Adipocyte (in vitro differentiated cells): ENCODE measurements around the gene NDUFA8.

Source experiments
- DNase-seq: peaks from one replicate; pipeline ENCODE4 v3.0.0-alpha.2; 2015; ENCODE audit warnings: low read depth
- H3K27me3 ChIP-seq: replicated peaks from 2 replicates; pipeline ENCODE4 v1.7.0; 2013; ENCODE audit warnings: mild to moderate bottlenecking, low read length, moderate library complexity; ENCODE audit not compliant: control insufficient read depth, insufficient read depth
- H3K36me3 ChIP-seq: 2 replicates; pipeline ENCODE4 v1.7.0; 2013; ENCODE audit warnings: low read length, mild to moderate bottlenecking, moderate library complexity; ENCODE audit not compliant: control insufficient read depth, insufficient read depth, severe bottlenecking
- H3K4me1 ChIP-seq: 2 replicates; pipeline ENCODE4 v1.7.0; 2013; ENCODE audit warnings: mild to moderate bottlenecking, low read length, moderate library complexity; ENCODE audit not compliant: control insufficient read depth, insufficient read depth
- H3K4me3 ChIP-seq: 2 replicates; pipeline ENCODE4 v1.7.0; 2013; ENCODE audit warnings: mild to moderate bottlenecking, low read length, moderate library complexity
- H3K9ac ChIP-seq: 2 replicates; pipeline ENCODE4 v1.7.0; 2013; ENCODE audit warnings: mild to moderate bottlenecking, low read length, moderate library complexity
- H3K9me3 ChIP-seq: 2 replicates; pipeline ENCODE4 v1.7.0; 2013; ENCODE audit warnings: mild to moderate bottlenecking, low read length, moderate library complexity; ENCODE audit not compliant: control insufficient read depth

Gene NDUFA8

DNA sequence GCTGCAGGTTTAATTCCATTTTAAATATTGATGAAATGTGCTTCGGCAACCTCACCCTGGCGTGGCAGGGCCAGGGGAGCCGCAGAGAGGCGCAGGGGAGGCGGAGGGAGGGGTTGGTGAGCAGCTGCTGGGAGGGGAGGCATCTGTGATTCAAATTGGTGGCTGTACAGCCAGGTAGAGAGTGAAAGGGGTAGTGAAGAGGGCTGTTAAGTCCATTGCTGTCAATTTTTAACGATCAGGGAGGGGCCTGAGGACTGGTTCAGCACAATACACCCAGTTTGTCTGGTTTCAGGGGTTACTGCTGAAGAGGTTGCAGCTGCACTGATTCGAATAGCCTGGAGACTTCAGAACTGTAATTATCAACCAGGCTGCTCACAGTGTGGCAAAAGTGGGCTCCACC lies 37.8 kb upstream of the NDUFA8 start:
- H3K27me3 ChIP-seq, result peaks cover 17% of the 10 kb centered on the region
- H3K9me3 ChIP-seq, result no peaks in the 10 kb centered on the region
- DNase-seq, result no peak
- H3K4me1 ChIP-seq, result peaks cover 14% of the 10 kb centered on the region
- no peak overlapping the region for H3K9ac ChIP-seq
- no peaks in the 10 kb centered on the region for H3K36me3 ChIP-seq
- H3K4me3 ChIP-seq, result no peak overlapping the region

DNA sequence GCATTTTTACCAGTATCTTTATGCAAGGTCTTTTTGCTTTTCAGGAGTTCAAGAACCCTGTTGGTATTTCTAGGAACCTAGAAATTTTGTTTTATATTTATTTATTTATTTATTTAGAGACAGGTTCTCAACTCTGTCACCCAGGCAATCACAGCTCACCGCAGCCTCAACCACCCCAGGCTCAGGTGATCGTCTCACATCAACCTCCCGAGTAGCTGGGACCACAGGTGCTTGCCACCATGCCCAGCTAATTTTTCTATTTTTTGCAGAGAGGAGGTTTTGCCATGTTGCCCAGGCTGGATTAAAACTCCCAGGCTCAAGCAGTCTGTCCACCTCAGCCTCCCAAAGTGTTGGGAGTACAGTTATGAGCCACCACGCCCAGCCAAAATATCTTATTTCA lies 36.3 kb upstream of the NDUFA8 start:
- Histone ChIP-seq H3K9me3 (no peaks in the 10 kb centered on the region), H3K36me3 (no peaks in the 10 kb centered on the region), H3K4me1 (peaks cover under 1% of the 10 kb centered on the region), H3K4me3 (no peak overlapping the region), H3K9ac (no peak overlapping the region), H3K27me3 (peaks cover 17% of the 10 kb centered on the region)
- DNase-seq, result no peak

DNA sequence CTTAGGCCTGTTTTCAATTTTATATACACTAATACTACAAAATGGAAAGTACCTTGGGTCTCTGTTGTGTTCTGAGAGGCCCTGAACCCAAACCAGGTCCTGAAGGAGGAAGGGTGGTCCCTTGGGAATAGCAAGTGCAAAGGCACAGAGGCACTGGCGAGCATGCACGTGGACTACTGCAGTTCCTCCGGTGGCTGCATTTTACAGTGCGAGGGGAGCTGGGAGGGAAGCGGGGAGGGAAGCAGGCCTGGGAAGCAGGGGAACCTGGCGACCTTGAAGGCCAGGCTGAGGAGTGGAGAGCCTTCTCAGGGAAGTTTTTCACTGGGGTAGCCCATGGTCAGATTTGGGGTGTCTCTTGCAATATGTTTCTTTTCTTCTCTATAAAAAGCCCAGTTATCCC lies 34.1 kb upstream of the NDUFA8 start:
- H3K27me3 ChIP-seq, result peaks cover 17% of the 10 kb centered on the region
- no peaks in the 10 kb centered on the region for H3K36me3 ChIP-seq

DNA sequence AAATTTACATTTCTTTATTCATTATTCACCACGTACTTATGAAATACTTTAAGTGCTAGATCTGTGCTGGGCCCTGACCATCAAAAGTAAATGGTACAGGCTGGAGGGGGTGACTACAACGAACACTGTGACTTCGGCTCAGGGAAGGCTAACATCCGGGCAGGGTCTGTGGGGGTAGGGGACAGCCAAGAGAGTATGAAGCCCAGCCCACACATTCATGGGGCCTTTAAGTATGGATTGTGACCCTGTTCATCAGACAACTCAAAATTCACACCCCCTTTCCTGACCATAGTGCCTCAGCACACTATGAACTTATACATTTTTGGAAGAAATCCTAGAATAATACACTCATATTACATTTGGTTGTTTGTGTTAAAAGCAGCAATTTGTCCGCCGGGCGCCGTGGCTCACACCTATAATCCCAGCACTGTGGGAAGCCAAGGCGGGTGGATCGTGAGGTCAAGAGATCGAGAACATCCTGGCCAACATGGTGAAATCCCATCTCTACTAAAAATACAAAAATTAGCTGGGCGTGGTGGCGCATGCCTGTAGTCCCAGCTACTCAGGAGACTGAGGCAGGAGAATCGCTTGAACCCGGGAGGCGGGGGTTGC lies 33.4 kb upstream of the NDUFA8 start:
- no peaks in the 10 kb centered on the region for H3K9me3 ChIP-seq
- H3K27me3 ChIP-seq, result peaks cover 12% of the 10 kb centered on the region
- no peak overlapping the region for H3K4me3 ChIP-seq
- DNase-seq, result no peak
- H3K4me1 ChIP-seq, result no peaks in the 10 kb centered on the region
- H3K9ac ChIP-seq, result no peak overlapping the region
- H3K36me3 ChIP-seq, result no peaks in the 10 kb centered on the region

More for the DNA sequence above, 34.1 kb upstream of the NDUFA8 start:
- Histone ChIP-seq H3K4me3 (no peak overlapping the region), H3K9ac (no peak overlapping the region), H3K4me1 (no peaks in the 10 kb centered on the region), H3K9me3 (no peaks in the 10 kb centered on the region)
- DNase-seq, result no peak

DNA sequence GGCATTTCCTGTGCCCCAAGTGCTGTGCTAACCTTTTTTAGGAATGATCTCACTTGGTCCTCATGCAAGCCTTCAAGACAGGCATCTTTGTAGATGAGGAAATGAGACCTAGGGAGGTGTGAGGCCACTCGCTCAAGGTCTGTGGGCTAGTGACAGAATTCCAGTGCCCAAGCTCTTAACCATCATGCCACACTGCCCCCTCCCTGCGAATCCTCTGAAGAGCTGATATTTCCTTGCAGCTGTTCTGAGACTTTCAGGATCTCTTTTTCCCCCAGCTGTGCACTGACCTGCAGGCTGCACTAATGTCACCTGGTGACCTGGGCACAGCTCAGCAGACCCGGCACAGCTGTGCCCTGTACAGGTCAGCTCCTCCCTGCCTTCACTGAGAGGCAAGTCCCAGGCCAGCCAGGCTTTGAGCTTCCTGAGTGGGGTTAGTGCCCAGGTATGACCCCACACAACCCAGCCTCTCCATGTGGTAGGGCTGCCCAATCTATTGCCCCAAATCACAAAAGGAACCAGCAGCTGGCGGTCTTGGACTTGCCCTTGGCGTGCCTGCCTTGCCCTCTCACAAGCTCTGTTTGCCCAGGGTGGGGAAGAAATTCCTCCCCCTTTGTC lies 32.8 kb upstream of the NDUFA8 start:
- no peaks in the 10 kb centered on the region for H3K36me3 ChIP-seq
- no peaks in the 10 kb centered on the region for H3K4me1 ChIP-seq
- DNase-seq, result no peak
- no peaks in the 10 kb centered on the region for H3K9me3 ChIP-seq
- H3K27me3 ChIP-seq, result peaks cover 6% of the 10 kb centered on the region
- H3K4me3 ChIP-seq, result no peak overlapping the region
- H3K9ac ChIP-seq, result no peak overlapping the region

DNA sequence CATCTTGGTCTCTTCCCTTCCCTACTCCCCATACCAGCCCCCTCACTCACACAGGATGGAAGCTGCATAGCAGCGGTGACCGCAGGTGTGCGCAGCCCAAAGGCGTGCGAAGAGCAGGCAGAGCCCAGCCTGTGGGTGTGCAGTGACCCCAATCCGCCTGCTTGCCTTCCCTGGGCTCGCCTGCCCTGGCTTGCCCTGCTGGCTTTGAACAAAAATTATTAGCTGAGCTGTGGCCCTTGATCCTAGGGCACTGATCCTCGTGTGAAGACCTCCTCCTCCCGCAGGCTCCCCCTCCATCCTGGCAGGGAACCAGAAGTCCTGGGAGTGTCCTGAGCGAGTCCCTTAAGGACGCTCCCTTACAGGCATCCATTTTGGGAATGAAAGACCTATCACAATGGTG lies 32.0 kb upstream of the NDUFA8 start:
- H3K9me3 ChIP-seq, result no peaks in the 10 kb centered on the region
- no peak overlapping the region for H3K4me3 ChIP-seq
- H3K27me3 ChIP-seq, result no peaks in the 10 kb centered on the region
- no peaks in the 10 kb centered on the region for H3K36me3 ChIP-seq
- DNase-seq, result no peak
- no peak overlapping the region for H3K9ac ChIP-seq
- no peaks in the 10 kb centered on the region for H3K4me1 ChIP-seq

DNA sequence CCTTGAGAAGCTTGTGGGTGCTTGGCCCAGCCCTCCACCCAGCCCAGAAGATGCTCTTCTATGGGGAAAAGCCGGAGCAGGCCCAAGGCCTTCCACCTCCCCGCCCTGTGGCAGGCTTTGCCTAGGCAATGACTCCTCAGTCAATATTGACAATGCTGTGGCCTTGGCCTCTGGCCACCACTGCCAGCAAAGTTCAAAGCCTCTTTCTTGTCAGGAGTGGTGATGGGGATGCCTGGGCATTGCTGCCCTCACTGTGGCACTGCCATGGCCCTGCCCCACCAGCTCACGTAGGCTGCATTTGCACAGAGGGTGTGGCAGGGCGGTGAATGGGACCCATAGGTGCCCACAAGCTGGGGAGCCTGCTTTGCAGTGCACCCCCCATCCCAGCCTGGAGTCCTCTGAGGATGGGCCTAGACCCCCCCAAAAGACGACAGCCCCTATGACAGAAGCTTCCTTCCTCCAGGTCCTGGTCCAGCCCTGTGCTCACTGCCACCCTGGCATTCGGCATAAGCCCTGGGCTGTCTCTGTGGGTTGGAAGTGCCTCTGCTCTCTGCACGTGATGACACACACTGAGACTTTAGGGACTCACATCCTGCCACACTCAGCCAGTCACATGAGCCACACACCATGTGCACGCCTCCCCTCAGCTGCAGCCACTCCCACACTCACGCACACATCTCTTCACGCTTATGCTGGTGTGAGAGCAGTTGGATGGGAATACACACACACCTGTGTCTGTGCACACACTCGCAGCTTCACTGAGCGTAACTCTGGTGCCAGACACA lies 31.2 kb upstream of the NDUFA8 start:
- no peak for DNase-seq
- peaks cover under 1% of the 10 kb centered on the region for H3K27me3 ChIP-seq

DNA sequence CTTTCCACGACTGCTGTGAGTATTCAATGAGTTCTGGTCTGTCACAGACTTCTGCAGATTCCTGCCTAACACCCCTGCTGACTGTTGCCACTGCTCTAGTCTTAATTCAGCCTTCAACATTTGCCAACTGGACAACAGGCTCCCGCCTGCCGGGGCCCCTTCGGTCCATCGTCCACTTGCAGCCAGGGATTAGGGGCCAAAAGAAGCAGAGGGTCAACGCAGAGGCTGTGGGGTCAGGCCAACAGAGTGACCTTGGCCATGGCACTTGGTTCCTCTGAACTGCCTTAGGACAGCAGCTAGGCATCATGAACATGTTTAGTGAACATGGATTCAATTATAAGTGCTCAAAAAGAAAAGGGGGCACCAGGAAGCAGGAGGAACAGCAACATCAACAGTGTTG lies 28.8 kb upstream of the NDUFA8 start:
- Histone ChIP-seq H3K9ac (no peak overlapping the region), H3K4me3 (no peak overlapping the region), H3K36me3 (no peaks in the 10 kb centered on the region), H3K4me1 (no peaks in the 10 kb centered on the region), H3K27me3 (peaks cover 18% of the 10 kb centered on the region), H3K9me3 (no peaks in the 10 kb centered on the region)
- DNase-seq, result no peak

More for the DNA sequence above, 31.2 kb upstream of the NDUFA8 start:
- H3K9me3 ChIP-seq, result no peaks in the 10 kb centered on the region
- H3K4me3 ChIP-seq, result no peak overlapping the region
- no peaks in the 10 kb centered on the region for H3K36me3 ChIP-seq
- no peaks in the 10 kb centered on the region for H3K4me1 ChIP-seq
- H3K9ac ChIP-seq, result no peak overlapping the region

DNA sequence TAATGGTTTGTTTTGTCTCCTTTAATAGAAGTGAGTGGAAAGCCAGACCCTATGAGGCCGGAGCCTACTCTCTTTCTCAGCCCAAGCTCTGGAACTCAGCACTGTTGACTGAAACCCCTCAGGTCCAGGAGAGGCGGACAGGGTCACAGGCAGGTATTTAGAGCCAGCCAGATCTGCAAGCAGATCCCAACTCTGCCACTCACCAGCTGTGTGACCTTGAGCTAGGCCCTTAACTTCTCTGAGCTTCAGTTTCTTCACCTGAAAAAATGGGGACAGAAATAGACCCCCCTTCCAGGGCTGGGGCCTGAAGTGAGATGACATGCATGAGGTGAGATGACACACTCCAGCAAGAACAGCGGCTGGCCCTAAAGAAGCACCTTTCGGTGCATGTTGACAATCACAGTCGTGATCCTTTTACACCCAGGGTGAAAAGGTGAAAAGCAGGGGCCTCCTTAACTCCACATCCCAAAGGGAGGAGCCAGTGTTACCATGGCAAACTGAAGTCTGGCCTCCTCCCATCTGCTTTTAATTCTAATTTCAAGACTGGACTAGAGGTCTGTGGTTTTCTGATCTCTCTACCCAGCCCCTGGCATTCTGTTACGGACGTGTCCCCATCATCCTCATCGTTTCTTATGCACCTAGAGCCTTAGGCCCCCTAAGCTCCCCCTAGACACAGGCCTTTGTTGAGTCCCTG lies 27.3 kb upstream of the NDUFA8 start:
- peaks cover 30% of the 10 kb centered on the region for H3K27me3 ChIP-seq
- H3K4me3 ChIP-seq, result no peak overlapping the region
- no peaks in the 10 kb centered on the region for H3K36me3 ChIP-seq
- H3K9ac ChIP-seq, result no peak overlapping the region
- no peaks in the 10 kb centered on the region for H3K4me1 ChIP-seq
- no peak for DNase-seq
- H3K9me3 ChIP-seq, result no peaks in the 10 kb centered on the region

DNA sequence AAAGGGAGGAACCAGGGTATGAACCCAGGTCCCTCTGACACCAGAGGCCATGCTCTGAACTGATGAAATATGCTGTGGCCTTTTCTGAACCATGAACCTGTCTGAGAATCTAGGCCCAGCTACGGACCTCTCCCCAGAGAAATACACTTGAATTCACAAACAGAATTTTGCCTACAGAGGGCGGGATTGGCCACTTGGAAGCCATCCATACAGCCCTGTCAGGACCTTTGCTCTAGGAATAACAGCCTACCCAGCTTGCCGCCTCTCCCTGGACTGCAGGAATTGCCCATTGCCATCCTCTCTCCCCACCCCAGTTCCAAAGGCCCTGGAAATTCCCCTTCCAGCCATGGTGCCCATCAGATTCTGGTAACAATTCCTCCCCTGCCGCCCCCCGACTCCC lies 26.7 kb upstream of the NDUFA8 start:
- Histone ChIP-seq H3K4me3 (no peak overlapping the region), H3K9me3 (no peaks in the 10 kb centered on the region), H3K27me3 (peaks cover 32% of the 10 kb centered on the region), H3K4me1 (no peaks in the 10 kb centered on the region), H3K36me3 (no peaks in the 10 kb centered on the region), H3K9ac (no peak overlapping the region)
- no peak for DNase-seq

DNA sequence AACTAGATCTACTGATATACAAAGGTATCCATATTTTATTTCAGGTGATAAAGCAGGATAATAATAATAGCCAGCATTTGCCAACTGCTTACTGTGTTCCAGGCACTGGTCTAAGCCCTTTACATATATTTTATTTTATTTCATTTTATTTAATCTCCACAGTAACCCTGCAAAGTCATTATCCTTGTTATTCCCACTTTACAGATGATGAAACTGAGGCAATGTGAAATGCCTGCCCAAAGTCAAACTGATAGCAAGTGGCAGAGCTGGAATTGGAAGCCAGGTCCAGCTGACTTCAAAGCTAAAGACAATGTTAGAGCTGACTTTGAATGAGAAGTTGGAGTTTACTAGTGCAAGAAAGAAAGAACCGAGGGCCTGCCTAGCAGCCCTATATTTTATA lies 25.0 kb upstream of the NDUFA8 start:
- H3K36me3 ChIP-seq, result no peaks in the 10 kb centered on the region
- no peak overlapping the region for H3K4me3 ChIP-seq
- peaks cover 32% of the 10 kb centered on the region for H3K27me3 ChIP-seq
- no peak for DNase-seq
- H3K4me1 ChIP-seq, result no peaks in the 10 kb centered on the region
- no peaks in the 10 kb centered on the region for H3K9me3 ChIP-seq
- H3K9ac ChIP-seq, result no peak overlapping the region
